Limb (tissue), 2 donors: ENCODE measurements around the gene SHOC1.
"Not testable (repeated sequence)": the region's sequence is repeated elsewhere in the genome, so short reads cannot be mapped to it uniquely, and the experiment has no call there.

Source experiments
- DNase-seq, 2 donors: peaks; one replicate each; pipeline ENCODE4 v3.0.0-alpha.2; 2016; ENCODE audit errors: extremely low spot score in 2 of 2

The SHOC1 gene

DNA sequence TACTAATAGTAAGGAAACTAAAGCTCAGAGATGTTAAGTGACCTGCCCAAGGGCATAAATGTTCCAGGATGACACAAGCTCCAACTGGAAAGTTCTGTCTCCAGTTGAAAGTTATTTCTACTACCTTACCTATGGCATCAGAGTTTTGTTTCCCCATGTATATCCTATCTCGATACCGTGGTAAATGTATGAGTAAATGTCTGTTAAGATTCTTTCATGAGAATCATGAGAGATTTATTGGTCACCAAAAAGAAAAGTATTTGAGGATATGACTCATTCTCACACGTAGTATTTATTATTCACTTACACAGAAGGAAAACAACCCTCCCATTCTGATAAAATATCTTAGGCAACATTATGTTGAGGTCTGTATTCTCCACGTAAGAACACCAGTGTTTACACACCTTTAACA lies 11.1 kb upstream of the SHOC1 start:
- no peak for DNase-seq

DNA sequence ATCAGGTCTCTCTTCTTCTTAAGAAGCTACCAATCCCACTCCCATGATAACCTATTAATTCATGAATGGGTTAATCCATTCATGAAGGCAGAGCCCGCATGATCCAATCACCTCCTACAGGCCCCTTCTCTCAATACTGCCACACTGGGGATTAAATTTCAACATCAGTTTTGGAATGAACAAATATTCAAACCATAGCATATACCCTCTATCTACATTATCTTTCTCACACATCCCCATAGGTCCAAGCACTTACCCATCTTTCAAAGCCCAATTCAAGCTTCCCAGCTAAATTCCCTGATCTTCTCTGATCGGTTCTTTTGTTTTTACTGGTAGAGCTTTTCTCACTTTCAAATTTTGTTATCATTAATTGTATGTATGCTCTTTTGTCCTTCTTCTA lies 10.5 kb upstream of the SHOC1 start:
- DNase-seq = no peak

DNA sequence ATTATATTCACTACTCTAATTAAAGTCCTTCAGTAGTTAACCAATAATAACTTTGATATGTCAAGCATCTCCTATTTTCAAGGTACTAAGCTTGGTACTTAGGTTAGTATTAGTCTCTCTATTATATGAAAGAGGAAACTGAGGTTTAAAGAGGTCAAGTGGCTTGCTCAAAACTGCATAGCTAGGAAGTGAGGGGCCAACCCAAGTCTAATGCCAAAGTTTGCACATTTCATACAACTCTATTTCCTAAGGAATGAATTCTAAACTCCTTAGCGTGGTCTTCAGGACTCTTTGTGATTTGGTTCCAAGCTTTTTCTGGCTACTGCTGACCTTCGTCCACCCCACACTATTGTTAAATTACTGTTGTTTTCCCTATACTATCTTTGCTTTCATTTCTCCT lies 9.9 kb upstream of the SHOC1 start:
- no peak for DNase-seq

GRCh38 chr9:111803924-111804323 lies 9.2 kb upstream of the SHOC1 start:
- no peak for DNase-seq

GRCh38 chr9:111799915-111800526 lies 5.3 kb upstream of the SHOC1 start:
- DNase-seq = no peak

DNA sequence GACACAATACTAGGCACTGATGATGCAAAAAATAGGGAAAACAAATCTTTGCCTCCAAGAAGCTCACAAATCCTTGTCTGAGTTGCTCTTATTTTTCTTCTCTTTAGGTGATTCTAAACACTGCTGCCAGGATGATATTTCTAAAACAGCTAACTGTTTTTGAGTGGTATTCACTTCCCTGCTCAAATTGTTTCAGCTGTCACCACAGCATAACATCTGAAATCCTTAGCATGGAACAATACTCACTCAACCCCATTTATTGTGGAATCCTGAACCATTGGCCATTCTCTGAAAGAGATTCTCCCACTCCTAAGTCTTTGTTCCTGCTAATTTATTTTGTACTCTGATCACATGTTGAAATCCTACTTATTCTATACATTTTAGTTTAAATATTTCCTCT lies 4.8 kb upstream of the SHOC1 start:
- DNase-seq = no peak

GRCh38 chr9:111798786-111799185 lies 4.0 kb upstream of the SHOC1 start:
- DNase-seq = no peak

DNA sequence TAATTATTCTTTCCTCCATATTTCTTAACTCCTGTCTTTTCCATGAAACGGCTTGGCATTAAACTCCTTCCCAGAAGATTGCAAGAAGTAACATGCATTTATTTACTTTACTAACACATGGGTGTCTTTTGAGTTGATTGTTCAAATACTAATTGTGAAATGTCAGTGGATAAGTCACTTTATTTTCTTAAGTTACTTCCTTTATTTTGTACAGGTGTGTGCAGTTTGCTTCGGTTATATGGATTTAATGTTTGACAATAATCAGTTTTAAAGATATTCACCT lies 761 bp upstream of the SHOC1 start:
- DNase-seq = no peak

- not testable (repeated sequence) for DNase-seq
These were observed 2.9 kb downstream of the SHOC1 start for GRCh38 chr9:111791821-111792220.

GRCh38 chr9:111789881-111790280 lies 4.9 kb downstream of the SHOC1 start:
- no peak for DNase-seq

- no peak for DNase-seq
These were observed 10.9 kb downstream of the SHOC1 start for GRCh38 chr9:111783857-111784256.

- DNase-seq = no peak
These were observed 11.3 kb downstream of the SHOC1 start for GRCh38 chr9:111783424-111783823.

DNA sequence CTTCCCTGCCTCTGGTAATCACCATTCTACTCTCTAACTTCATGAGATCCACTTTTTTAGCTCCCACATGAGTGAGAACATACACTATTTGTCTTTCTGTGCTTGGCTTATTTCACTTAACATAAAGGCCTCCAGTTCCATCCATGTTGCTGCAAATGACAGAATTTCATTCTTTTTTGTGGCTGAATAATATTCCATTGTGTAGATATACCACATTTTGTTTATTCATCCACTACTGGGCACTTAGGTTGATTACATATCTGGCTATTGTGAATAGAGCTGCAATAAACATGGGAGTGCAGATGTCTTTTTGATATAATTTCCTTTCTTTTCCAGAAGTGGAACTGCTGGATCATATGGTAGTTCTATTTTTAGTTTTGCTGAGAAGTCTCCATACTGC lies 28.7 kb downstream of the SHOC1 start:
- no peak for DNase-seq

DNA sequence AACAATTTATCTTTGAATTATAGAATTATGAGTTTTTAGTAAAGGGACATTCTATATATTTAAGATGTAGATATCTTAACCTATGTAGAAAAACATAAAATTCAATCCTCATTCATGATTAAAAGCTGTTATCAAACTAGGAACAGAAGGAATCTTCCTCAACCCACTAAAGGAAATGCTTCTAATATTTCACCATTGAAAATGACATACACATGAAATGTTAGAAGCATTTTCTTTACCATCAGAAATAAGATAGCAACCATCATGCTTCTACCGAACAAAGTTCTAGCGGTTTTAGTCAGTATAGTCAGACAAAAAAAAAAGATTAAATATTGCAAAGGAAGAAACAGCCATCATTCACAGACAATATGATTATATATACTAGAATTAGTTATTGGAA lies 32.2 kb downstream of the SHOC1 start:
- DNase-seq = no peak

GRCh38 chr9:111759762-111760639 lies 34.7 kb downstream of the SHOC1 start:
- DNase-seq = peak; percentile 49 to 87

DNA sequence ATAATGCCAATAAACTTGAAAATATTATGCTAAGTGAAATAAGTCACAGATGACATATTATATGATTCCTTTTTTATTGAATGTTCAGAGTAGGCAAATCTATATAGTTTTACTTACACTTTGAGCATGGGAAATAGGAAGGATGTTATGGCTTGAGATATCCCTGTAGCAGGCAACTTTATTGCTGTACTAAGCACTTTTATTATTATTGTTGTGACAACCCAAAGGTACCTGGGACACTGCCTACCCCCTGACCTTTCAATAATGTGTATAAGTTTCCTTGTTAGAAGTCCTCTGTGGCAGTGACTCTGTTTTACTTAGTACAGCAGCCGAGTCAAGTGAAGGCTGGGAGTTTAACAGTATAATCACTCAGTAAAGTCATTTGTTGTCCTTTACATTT lies 39.9 kb downstream of the SHOC1 start:
- no peak for DNase-seq

DNA sequence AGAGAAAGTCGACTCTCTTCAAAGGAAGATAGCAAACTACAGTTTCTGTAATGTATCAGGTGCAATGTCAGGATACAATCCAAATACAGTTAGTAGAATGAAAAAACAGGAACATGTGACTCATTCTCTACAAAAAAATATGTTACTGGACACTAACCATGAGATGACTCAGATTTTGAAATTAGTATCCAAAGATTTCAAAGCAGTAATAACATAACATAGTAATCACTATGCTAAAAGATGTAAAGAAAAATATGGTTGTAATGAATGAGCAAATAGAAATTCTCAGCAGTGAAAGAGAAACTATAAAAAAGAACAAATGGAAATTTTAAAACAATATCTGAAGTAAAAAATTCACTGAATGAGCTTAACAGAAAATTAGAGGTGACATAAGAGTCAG lies 42.3 kb downstream of the SHOC1 start:
- DNase-seq = no peak
